Neural cell (in vitro differentiated cells): ENCODE results near the gene DHRS1. TPM values are rescaled to one million over a fixed set of nuclear protein-coding genes. Genes with fewer than 3 reads are reported as not detected.

ENCODE experiments used
- H2AFZ ChIP-seq: fragments of 200-600, 300-800 bp; sonication (generic), shearing (Covaris generic); 2 replicates; pipeline ENCODE4 v1.6.0; 2014; ENCODE audit warnings: low read depth, mild to moderate bottlenecking, antibody characterized with exemption, low read length, moderate library complexity
- H3F3A ChIP-seq: fragments of 200-600 bp; shearing (Covaris generic); 2 replicates; pipeline ENCODE4 v1.6.1; 2016; ENCODE audit warnings: mild to moderate bottlenecking, moderate library complexity, mixed read lengths, antibody characterized with exemption, low read length; ENCODE audit not compliant: insufficient read depth, poor library complexity, severe bottlenecking
- H3K27ac ChIP-seq: fragments of 200-600, 300-800 bp; sonication (generic), shearing (Covaris generic); 2 replicates; pipeline ENCODE4 v1.5.1; 2014; ENCODE audit warnings: mild to moderate bottlenecking, low read length, moderate library complexity
- H3K27me3 ChIP-seq: fragments of 300-800, 200-600 bp; sonication (generic), shearing (Covaris generic); 2 replicates; pipeline ENCODE4 v1.6.0; 2014; ENCODE audit warnings: mild to moderate bottlenecking, low read depth, low read length, moderate library complexity; ENCODE audit not compliant: insufficient read depth
- H3K36me3 ChIP-seq: fragments of 300-800, 200-600 bp; sonication (generic), shearing (Covaris generic); 2 replicates; pipeline ENCODE4 v1.5.1; 2014; ENCODE audit warnings: mild to moderate bottlenecking, antibody characterized with exemption, low read length, moderate library complexity; ENCODE audit not compliant: insufficient read depth
- H3K4me2 ChIP-seq: fragments of 300-800, 200-600 bp; sonication (generic), shearing (Covaris generic); 2 replicates; pipeline ENCODE4 v1.6.0; 2014; ENCODE audit warnings: mild to moderate bottlenecking, low read length
- H3K4me3 ChIP-seq: fragments of 300-800, 200-600 bp; sonication (generic), shearing (Covaris generic); 2 replicates; pipeline ENCODE4 v1.5.1; 2014; ENCODE audit warnings: mild to moderate bottlenecking, low read length, moderate library complexity
- H3K79me2 ChIP-seq: fragments of 200-600 bp; shearing (Covaris generic); replicated peaks from 2 replicates; pipeline ENCODE4 v1.6.0; 2014; ENCODE audit warnings: mild to moderate bottlenecking, low read length, moderate library complexity; ENCODE audit not compliant: insufficient read depth
- H3K9ac ChIP-seq: fragments of 300-800, 200-600 bp; sonication (generic), shearing (Covaris generic); 2 replicates; pipeline ENCODE4 v1.6.1; 2016; ENCODE audit warnings: mild to moderate bottlenecking, low read length, mixed read lengths
- H3K9me2 ChIP-seq: fragments of 200-600 bp; shearing (Covaris generic); 2 replicates; pipeline ENCODE4 v1.6.1; 2016; ENCODE audit warnings: mild to moderate bottlenecking, low read length, mixed read lengths; ENCODE audit not compliant: insufficient read depth
- H3K9me3 ChIP-seq: fragments of 200-600, 300-800 bp; sonication (generic), shearing (Covaris generic); 2 replicates; pipeline ENCODE4 v1.6.1; 2016; ENCODE audit warnings: mild to moderate bottlenecking, mixed run types, low read length, moderate library complexity, mixed read lengths
- H4K20me1 ChIP-seq: fragments of 200-600 bp; shearing (Covaris generic); 2 replicates; pipeline ENCODE4 v1.6.1; 2016; ENCODE audit warnings: mild to moderate bottlenecking, mixed run types; ENCODE audit not compliant: insufficient read depth
- EP300 ChIP-seq: fragments of 450-650 bp; conservative IDR thresholded peaks from 2 replicates; pipeline ENCODE4 v1.6.1; 2014; ENCODE audit warnings: antibody characterized with exemption, mild to moderate bottlenecking, moderate library complexity; ENCODE audit not compliant: poor library complexity, severe bottlenecking
- EZH2 ChIP-seq: fragments of 200-600, 300-800 bp; shearing (Covaris generic), sonication (generic); IDR thresholded peaks from 2 replicates; pipeline ENCODE4 v1.6.1; 2014; ENCODE audit warnings: antibody characterized with exemption, low read length, borderline replicate concordance, mild to moderate bottlenecking; ENCODE audit not compliant: insufficient read depth, poor library complexity, severe bottlenecking
- MXI1 ChIP-seq: fragments of 450-650 bp; conservative IDR thresholded peaks from 2 replicates; pipeline ENCODE4 v1.6.1; 2014; ENCODE audit warnings: antibody characterized with exemption, mild to moderate bottlenecking; ENCODE audit not compliant: poor library complexity, severe bottlenecking
- POLR2AphosphoS5 ChIP-seq: IDR thresholded peaks from 2 replicates; pipeline ENCODE4 v1.6.1; 2012
- RAD21 ChIP-seq: fragments of 450-650 bp; conservative IDR thresholded peaks from 2 replicates; pipeline ENCODE4 v1.6.1; 2014; ENCODE audit warnings: antibody characterized with exemption, mild to moderate bottlenecking, moderate library complexity
- REST ChIP-seq: IDR thresholded peaks from 2 replicates; pipeline ENCODE4 v1.6.1; 2012; ENCODE audit warnings: borderline replicate concordance
- SMC3 ChIP-seq: fragments of 450-650 bp; conservative IDR thresholded peaks from 2 replicates; pipeline ENCODE4 v1.6.1; 2014; ENCODE audit warnings: antibody characterized with exemption, mild to moderate bottlenecking, moderate library complexity; ENCODE audit not compliant: poor library complexity
- TAF1 ChIP-seq: IDR thresholded peaks from 2 replicates; pipeline ENCODE4 v1.6.1; 2012; ENCODE audit warnings: low read depth
- polyA plus RNA-seq: library from polyadenylated mRNA; depleted of rRNA; stranded (reverse); fragments of >200 nt; gene quantifications from 2 replicates; pipeline ENCODE4 v1.2.3, GENCODE V29; 2014
- TF ChIP-seq, protein P1 (sequence below): fragments of 450-650 bp; IDR thresholded peaks from 2 replicates; pipeline ENCODE4 v1.5.1; 2014; ENCODE audit warnings: antibody characterized with exemption, mild to moderate bottlenecking, moderate library complexity; ENCODE audit not compliant: poor library complexity, severe bottlenecking

Gene DHRS1
- polyA plus RNA-seq, 1 donor from 2014 or later = 6.9 TPM

DNA sequence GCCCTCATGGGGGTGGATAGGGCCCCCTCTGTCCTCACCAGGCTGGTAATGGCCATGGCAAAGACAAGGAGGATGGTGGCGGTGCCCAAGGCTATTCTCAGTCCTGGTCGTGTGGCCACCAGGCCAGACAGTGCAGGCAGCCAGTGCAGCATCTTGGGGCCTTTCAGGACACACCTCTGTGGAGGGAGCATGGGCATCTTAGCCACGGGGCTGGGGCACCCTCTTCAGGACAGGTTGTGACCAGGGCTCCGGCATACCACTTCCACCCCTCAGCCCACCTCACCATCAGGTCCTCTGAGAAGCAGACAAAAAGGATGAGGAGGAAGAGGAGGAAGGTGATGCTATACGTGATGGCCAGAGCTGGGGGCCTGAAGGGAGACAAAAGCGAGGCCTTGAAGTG lies 24.4 kb upstream of the DHRS1 start:
- H3K27me3 ChIP-seq = peaks cover 7% of the 10 kb centered on the region
- no peak overlapping the region for H3K4me2 ChIP-seq
- H3F3A ChIP-seq = no peaks in the 10 kb centered on the region
- H3K9me2 ChIP-seq = no peaks in the 10 kb centered on the region
- no peaks in the 10 kb centered on the region for H3K79me2 ChIP-seq
- H3K9ac ChIP-seq = no peak overlapping the region
- H3K36me3 ChIP-seq = no peaks in the 10 kb centered on the region
- no peaks in the 10 kb centered on the region for H4K20me1 ChIP-seq
- no peaks in the 10 kb centered on the region for H3K9me3 ChIP-seq
- no peak overlapping the region for H2AFZ ChIP-seq
- H3K4me3 ChIP-seq = no peak overlapping the region
- TF ChIP-seq EZH2 (no peak), REST (no peak), EP300 (no peak), SMC3 (no peak), POLR2AphosphoS5 (no peak), MXI1 (no peak), RAD21 (no peak), TAF1 (no peak)
- TF ChIP-seq, protein P1, sequence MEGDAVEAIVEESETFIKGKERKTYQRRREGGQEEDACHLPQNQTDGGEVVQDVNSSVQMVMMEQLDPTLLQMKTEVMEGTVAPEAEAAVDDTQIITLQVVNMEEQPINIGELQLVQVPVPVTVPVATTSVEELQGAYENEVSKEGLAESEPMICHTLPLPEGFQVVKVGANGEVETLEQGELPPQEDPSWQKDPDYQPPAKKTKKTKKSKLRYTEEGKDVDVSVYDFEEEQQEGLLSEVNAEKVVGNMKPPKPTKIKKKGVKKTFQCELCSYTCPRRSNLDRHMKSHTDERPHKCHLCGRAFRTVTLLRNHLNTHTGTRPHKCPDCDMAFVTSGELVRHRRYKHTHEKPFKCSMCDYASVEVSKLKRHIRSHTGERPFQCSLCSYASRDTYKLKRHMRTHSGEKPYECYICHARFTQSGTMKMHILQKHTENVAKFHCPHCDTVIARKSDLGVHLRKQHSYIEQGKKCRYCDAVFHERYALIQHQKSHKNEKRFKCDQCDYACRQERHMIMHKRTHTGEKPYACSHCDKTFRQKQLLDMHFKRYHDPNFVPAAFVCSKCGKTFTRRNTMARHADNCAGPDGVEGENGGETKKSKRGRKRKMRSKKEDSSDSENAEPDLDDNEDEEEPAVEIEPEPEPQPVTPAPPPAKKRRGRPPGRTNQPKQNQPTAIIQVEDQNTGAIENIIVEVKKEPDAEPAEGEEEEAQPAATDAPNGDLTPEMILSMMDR = no peak
- H3K27ac ChIP-seq = no peak overlapping the region

GRCh38 chr14:24323341-24323740 lies 23.8 kb upstream of the DHRS1 start:
- H4K20me1 ChIP-seq = no peaks in the 10 kb centered on the region
- no peak overlapping the region for H3K4me2 ChIP-seq
- H3K36me3 ChIP-seq = no peaks in the 10 kb centered on the region
- peaks cover 8% of the 10 kb centered on the region for H3K27me3 ChIP-seq
- H3K4me3 ChIP-seq = no peak overlapping the region
- H3F3A ChIP-seq = no peaks in the 10 kb centered on the region
- H3K9me3 ChIP-seq = no peaks in the 10 kb centered on the region
- TF ChIP-seq EP300 = no peak
- no peak for TF ChIP-seq RAD21
- no peak for TF ChIP-seq REST
- TF ChIP-seq, protein P1 = no peak
- TF ChIP-seq EZH2 = no peak
- no peak for TF ChIP-seq POLR2AphosphoS5
- no peak for TF ChIP-seq MXI1
- TF ChIP-seq SMC3 = no peak
- TF ChIP-seq TAF1 = no peak
- H3K9ac ChIP-seq = no peak overlapping the region
- H3K9me2 ChIP-seq = no peaks in the 10 kb centered on the region
- no peaks in the 10 kb centered on the region for H3K79me2 ChIP-seq
- H2AFZ ChIP-seq = no peak overlapping the region
- H3K27ac ChIP-seq = no peak overlapping the region
